Spleen (tissue), 7 donors: ENCODE measurements around the gene SEMA4A.

Experiments
- CTCF ChIP-seq, 11 experiments: fragments of 200-600 bp in 7 of 11; fragments of 450-650 bp in 4 of 11; sonication (generic) in 4 of 11; IDR thresholded peaks in 8 of 11; conservative IDR thresholded peaks in 3 of 11; 1 replicate in 7 of 11; 2 replicates in 4 of 11; pipeline versions ENCODE4 v1.4.0 to v1.8.0; 2016 to 2021; ENCODE audit warnings: antibody characterized with exemption in 11 of 11, inconsistent platforms in 4 of 11, mild to moderate bottlenecking in 1 of 11
- POLR2A ChIP-seq, 3 donors: fragments of 450-650 bp; IDR thresholded peaks; one replicate each; pipeline ENCODE4 v1.5.1; 2017; ENCODE audit warnings: antibody characterized with exemption in 3 of 3, mild to moderate bottlenecking in 1 of 3
- POLR2AphosphoS5 ChIP-seq, 3 donors: sonication (generic); formaldehyde crosslinking; IDR thresholded peaks; one replicate each; pipeline ENCODE4 v1.5.1; 2017; ENCODE audit warnings: antibody characterized with exemption in 3 of 3
- donor health status: DM: no; HTN: no; CAD: no; lungs with moderate emphysema.
- donor health status: DM: no; HTN: no; CAD: no.
- donor health status: DM: no; HTN: no; CAD: no.

DNA sequence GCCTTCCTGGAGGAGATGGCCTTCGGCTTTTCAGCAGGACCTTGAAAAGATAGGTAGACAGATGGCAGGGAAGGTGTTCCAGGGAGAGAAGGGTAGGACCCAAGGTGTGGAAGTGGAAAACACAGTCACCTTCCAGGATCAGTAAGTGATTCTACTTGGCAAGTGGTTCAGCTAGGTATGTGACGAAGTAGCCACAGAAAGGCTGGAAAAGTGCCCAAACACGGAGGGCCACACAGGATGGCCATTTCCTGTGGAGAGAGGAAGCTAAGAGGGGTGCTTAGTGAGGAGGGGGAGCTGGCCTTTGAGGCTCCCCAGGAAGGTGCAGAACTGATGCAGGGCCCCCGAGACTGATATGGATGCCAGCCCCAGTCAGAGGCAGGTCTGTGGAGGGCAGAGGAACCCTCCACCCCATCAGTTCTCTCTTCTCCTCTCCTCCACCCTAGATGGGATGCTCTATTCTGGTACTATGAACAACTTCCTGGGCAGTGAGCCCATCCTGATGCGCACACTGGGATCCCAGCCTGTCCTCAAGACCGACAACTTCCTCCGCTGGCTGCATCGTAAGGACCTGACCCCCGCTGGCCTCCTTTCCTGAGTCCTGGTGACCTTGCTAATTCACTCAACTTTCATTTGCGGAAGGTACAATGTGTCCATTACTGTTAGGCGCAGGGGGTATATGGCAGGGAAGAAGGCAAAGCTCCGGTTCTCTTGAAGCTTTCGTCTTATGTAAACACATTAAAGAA, 6.8 kb downstream of the SEMA4A start:
- TF ChIP-seq POLR2A (IDR thresholded peaks at IDR 0.05) (no peak), CTCF (IDR thresholded peaks at IDR 0.05 in 8 of 11, conservative IDR thresholded peaks at IDR 0.05 in 3 of 11) (no peak), POLR2AphosphoS5 (IDR thresholded peaks at IDR 0.05) (no peak)
